HUES6 (cell line): ENCODE data around the gene KCNAB3.
"Not testable (repeated sequence)": the region's sequence is repeated elsewhere in the genome, so short reads cannot be mapped to it uniquely, and the experiment has no call there.

Experiments
- H3K27ac ChIP-seq: 2 replicates; pipeline ENCODE4 v1.7.0; 2013; ENCODE audit warnings: low read depth, mild to moderate bottlenecking, low read length, inconsistent platforms
- H3K27me3 ChIP-seq: 2 replicates; pipeline ENCODE4 v1.6.1; 2013; ENCODE audit warnings: low read length; ENCODE audit not compliant: control insufficient read depth, insufficient read depth
- H3K36me3 ChIP-seq: 2 replicates; pipeline ENCODE4 v1.6.1; 2013; ENCODE audit warnings: low read length; ENCODE audit not compliant: control insufficient read depth, insufficient read depth
- H3K4me1 ChIP-seq: 2 replicates; pipeline ENCODE4 v1.6.1; 2013; ENCODE audit warnings: low read length; ENCODE audit not compliant: control insufficient read depth, insufficient read depth
- H3K4me3 ChIP-seq: 2 replicates; pipeline ENCODE4 v1.5.1; 2013; ENCODE audit warnings: low read depth, low read length
- H3K9ac ChIP-seq: one replicate; pipeline ENCODE4 v1.6.1; 2013; ENCODE audit warnings: mild to moderate bottlenecking, low read length
- H3K9me3 ChIP-seq: 2 replicates; pipeline ENCODE4 v1.6.1; 2013; ENCODE audit warnings: low read depth, low read length; ENCODE audit not compliant: control insufficient read depth, insufficient read depth

The KCNAB3 gene

GRCh38 chr17:7956228-7956965 is 26.7 kb upstream of the KCNAB3 start:
- Histone ChIP-seq H3K4me3 (no peak overlapping the region), H3K36me3 (no peaks in the 10 kb centered on the region), H3K27me3 (no peaks in the 10 kb centered on the region), H3K27ac (no peak overlapping the region), H3K9ac (no peak overlapping the region), H3K9me3 (peaks cover 2% of the 10 kb centered on the region; the same call in 1 of the 2 replicates), H3K4me1 (no peaks in the 10 kb centered on the region; the same call in 1 of the 2 replicates)

GRCh38 chr17:7955414-7956227 is 26.0 kb upstream of the KCNAB3 start:
- no peak overlapping the region for H3K27ac ChIP-seq
- H3K9me3 ChIP-seq = peaks cover 2% of the 10 kb centered on the region; the same call in 1 of the 2 replicates
- H3K4me1 ChIP-seq = no peaks in the 10 kb centered on the region
- no peaks in the 10 kb centered on the region for H3K27me3 ChIP-seq
- no peaks in the 10 kb centered on the region for H3K36me3 ChIP-seq
- no peak overlapping the region for H3K9ac ChIP-seq
- H3K4me3 ChIP-seq = no peak overlapping the region

GRCh38 chr17:7953266-7953665 is 23.6 kb upstream of the KCNAB3 start:
- not testable (repeated sequence) for H3K9ac ChIP-seq, H3K4me1 ChIP-seq, H3K4me3 ChIP-seq

GRCh38 chr17:7951143-7951792 is 21.6 kb upstream of the KCNAB3 start:
- H3K36me3 ChIP-seq = peaks cover 27% of the 10 kb centered on the region
- H3K27ac ChIP-seq = no peak overlapping the region
- no peaks in the 10 kb centered on the region for H3K27me3 ChIP-seq
- H3K9me3 ChIP-seq = peaks cover 2% of the 10 kb centered on the region; the same call in 1 of the 2 replicates
- H3K9ac ChIP-seq = no peak overlapping the region
- no peak overlapping the region for H3K4me3 ChIP-seq
- no peaks in the 10 kb centered on the region for H3K4me1 ChIP-seq

More at GRCh38 chr17:7953266-7953665, 23.6 kb upstream of the KCNAB3 start:
- peaks cover 12% of the 10 kb centered on the region for H3K36me3 ChIP-seq
- not testable (repeated sequence) for H3K9me3 ChIP-seq, H3K27ac ChIP-seq, H3K27me3 ChIP-seq

- no peaks in the 10 kb centered on the region for H3K27me3 ChIP-seq
- peaks cover 34% of the 10 kb centered on the region for H3K36me3 ChIP-seq
- no peak overlapping the region for H3K27ac ChIP-seq
- no peak overlapping the region for H3K9ac ChIP-seq
- peaks cover 2% of the 10 kb centered on the region; the same call in 1 of the 2 replicates for H3K9me3 ChIP-seq
- no peaks in the 10 kb centered on the region for H3K4me1 ChIP-seq
- H3K4me3 ChIP-seq = no peak overlapping the region
Observed at GRCh38 chr17:7950578-7950977, 20.9 kb upstream of the KCNAB3 start.

GRCh38 chr17:7947651-7948050 is 18.0 kb upstream of the KCNAB3 start:
- H3K36me3 ChIP-seq = peaks cover 59% of the 10 kb centered on the region
- no peaks in the 10 kb centered on the region for H3K9me3 ChIP-seq
- no peaks in the 10 kb centered on the region for H3K27me3 ChIP-seq
- H3K27ac ChIP-seq = no peak overlapping the region
- H3K4me1 ChIP-seq = no peaks in the 10 kb centered on the region
- H3K9ac ChIP-seq = no peak overlapping the region
- no peak overlapping the region for H3K4me3 ChIP-seq

- Histone ChIP-seq H3K27me3 (no peaks in the 10 kb centered on the region), H3K4me1 (no peaks in the 10 kb centered on the region), H3K27ac (no peak overlapping the region), H3K9ac (no peak overlapping the region), H3K4me3 (no peak overlapping the region), H3K9me3 (no peaks in the 10 kb centered on the region), H3K36me3 (peaks cover 63% of the 10 kb centered on the region)
Observed at GRCh38 chr17:7946441-7946840, 16.8 kb upstream of the KCNAB3 start.

- H3K4me1 ChIP-seq = no peaks in the 10 kb centered on the region
- peaks cover 71% of the 10 kb centered on the region for H3K36me3 ChIP-seq
- H3K27ac ChIP-seq = no peak overlapping the region
- no peaks in the 10 kb centered on the region for H3K9me3 ChIP-seq
- H3K27me3 ChIP-seq = no peaks in the 10 kb centered on the region
- no peak overlapping the region for H3K9ac ChIP-seq
- H3K4me3 ChIP-seq = no peak overlapping the region
Observed at GRCh38 chr17:7945651-7946050, 16.0 kb upstream of the KCNAB3 start.

GRCh38 chr17:7944326-7944725 is 14.7 kb upstream of the KCNAB3 start:
- Histone ChIP-seq H3K9me3 (no peaks in the 10 kb centered on the region), H3K9ac (no peak overlapping the region), H3K4me1 (no peaks in the 10 kb centered on the region), H3K4me3 (no peak overlapping the region), H3K36me3 (peaks cover 82% of the 10 kb centered on the region), H3K27me3 (no peaks in the 10 kb centered on the region), H3K27ac (no peak overlapping the region)

- Histone ChIP-seq H3K27ac (no peak overlapping the region), H3K27me3 (no peaks in the 10 kb centered on the region), H3K9me3 (no peaks in the 10 kb centered on the region), H3K4me3 (no peak overlapping the region), H3K4me1 (no peaks in the 10 kb centered on the region), H3K36me3 (peaks cover 76% of the 10 kb centered on the region), H3K9ac (no peak overlapping the region)
Observed at GRCh38 chr17:7943291-7943690, 13.6 kb upstream of the KCNAB3 start.

- H3K4me1 ChIP-seq = no peaks in the 10 kb centered on the region
- H3K27ac ChIP-seq = no peak overlapping the region
- H3K36me3 ChIP-seq = peaks cover 73% of the 10 kb centered on the region
- no peak overlapping the region for H3K9ac ChIP-seq
- H3K27me3 ChIP-seq = no peaks in the 10 kb centered on the region
- no peak overlapping the region for H3K4me3 ChIP-seq
- no peaks in the 10 kb centered on the region for H3K9me3 ChIP-seq
Observed at GRCh38 chr17:7940743-7941142, 11.1 kb upstream of the KCNAB3 start.
